Measurements from ENCODE around the gene TMEM126A. TPM values are rescaled to one million over a fixed set of nuclear protein-coding genes. Genes with fewer than 3 reads are reported as not detected.

TMEM126A gene
- total and polyA plus RNA-seq, 2 of the 13 experiments (the other 11 are each of a cell fraction or from before 2014, with no cell fraction given): 59.5 to 66.9 TPM

DNA sequence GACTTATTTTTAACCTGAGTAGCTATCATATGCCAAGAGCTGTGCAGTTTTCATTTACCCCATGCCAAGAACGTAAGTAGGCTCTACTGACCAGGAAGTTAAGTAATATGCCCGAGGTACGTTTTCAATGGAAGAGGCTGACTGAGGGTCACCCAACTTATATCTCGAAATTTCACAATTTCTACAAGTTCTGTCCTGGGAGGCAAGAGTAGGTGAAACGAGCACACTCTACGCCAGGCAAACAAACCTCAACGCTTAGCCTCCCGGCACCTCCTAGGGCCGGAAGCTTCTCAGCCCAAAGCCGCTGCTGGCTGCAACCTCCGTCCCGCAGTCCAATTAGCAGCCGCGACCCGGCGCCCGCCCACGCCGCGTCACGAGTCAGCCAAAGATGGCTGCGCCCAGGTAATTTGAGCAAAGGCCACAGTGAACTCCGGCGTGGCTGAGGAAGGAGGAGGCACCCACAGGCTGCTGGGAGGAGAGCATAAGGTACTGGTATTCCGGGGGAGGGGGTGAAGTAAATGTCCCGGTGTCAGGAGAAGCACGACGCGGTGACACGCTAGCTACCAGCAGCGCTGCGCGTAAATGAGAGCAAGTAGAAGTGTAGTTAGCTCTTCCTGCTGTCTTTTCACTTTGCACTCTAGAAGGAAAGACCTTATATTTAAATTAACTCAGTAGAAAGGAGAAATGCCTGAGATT lies at the start of gene TMEM126A (continued):
- TF ChIP-seq ZNF138 (CRISPR knock-in tag; IDR thresholded peaks at IDR 0.05; ENCODE audit: low read depth) (no peak), PPARG (CRISPR knock-in tag; conservative IDR thresholded peaks at IDR 0.05) (peak; percentile 80), ZNF616 (CRISPR knock-in tag; IDR thresholded peaks at IDR 0.05; ENCODE audit: low read depth) (0 out of 2 replicates have a peak, but pooled peaks have one; percentile 35), IKZF5 (CRISPR knock-in tag; IDR thresholded peaks at IDR 0.05) (peak; percentile 35; the same call in 1 of the 2 replicates), KDM2A (CRISPR knock-in tag; IDR thresholded peaks at IDR 0.05; ENCODE audit: borderline replicate concordance, low read depth) (peak; percentile 98), ZFX (CRISPR knock-in tag; IDR thresholded peaks at IDR 0.05; ENCODE audit: low read depth) (peak; percentile 93), SP1 (IDR thresholded peaks at IDR 0.05) (no peak), SP1 (CRISPR knock-in tag; IDR thresholded peaks at IDR 0.05) (peak; percentile 73), CC2D1A (CRISPR knock-in tag; IDR thresholded peaks at IDR 0.05) (no peak), AHR (CRISPR knock-in tag; IDR thresholded peaks at IDR 0.05) (0 out of 2 replicates have a peak, but pooled peaks have one; percentile 57), SMARCE1 (IDR thresholded peaks at IDR 0.05; ENCODE audit: borderline replicate concordance) (no peak), ZNF264 (CRISPR knock-in tag; IDR thresholded peaks at IDR 0.05) (no peak), ZNF879 (CRISPR knock-in tag; IDR thresholded peaks at IDR 0.05) (peak; percentile 70; the same call in 1 of the 2 replicates), ZNF331 (CRISPR knock-in tag; IDR thresholded peaks at IDR 0.05) (peak; percentile 53), ZNF484 (CRISPR knock-in tag; IDR thresholded peaks at IDR 0.05; ENCODE audit: borderline replicate concordance, low read depth) (no peak), SUZ12 (IDR thresholded peaks at IDR 0.05; ENCODE audit: low read depth, low read length) (no peak), MAFK (conservative IDR thresholded peaks at IDR 0.05 in 1 of 2, IDR thresholded peaks at IDR 0.05 in 1 of 2; ENCODE audit: low read length in 2 of 2) (no peak), ZNF3 (CRISPR knock-in tag; IDR thresholded peaks at IDR 0.05) (no peak), MED13 (CRISPR knock-in tag; IDR thresholded peaks at IDR 0.05) (no peak), SAP130 (CRISPR knock-in tag; IDR thresholded peaks at IDR 0.05; ENCODE audit: low read depth) (peak; percentile 89), ZNF747 (CRISPR knock-in tag; IDR thresholded peaks at IDR 0.05; ENCODE audit: borderline replicate concordance) (peak; percentile 87; the same call in 1 of the 2 replicates), RARG (CRISPR knock-in tag; IDR thresholded peaks at IDR 0.05; ENCODE audit: low read depth) (no peak), ZNF773 (CRISPR knock-in tag; IDR thresholded peaks at IDR 0.05; ENCODE audit: borderline replicate concordance) (no peak), ZNF501 (CRISPR knock-in tag; IDR thresholded peaks at IDR 0.05) (peak; percentile 87), ETV5 (CRISPR knock-in tag; IDR thresholded peaks at IDR 0.05; ENCODE audit: borderline replicate concordance) (peak; percentile 88), WIZ (CRISPR knock-in tag; IDR thresholded peaks at IDR 0.05) (peak; percentile 38; the same call in 1 of the 2 replicates), SNAPC2 (CRISPR knock-in tag; IDR thresholded peaks at IDR 0.05) (peak; percentile 77; the same call in 1 of the 2 replicates), BRF2 (CRISPR knock-in tag; IDR thresholded peaks at IDR 0.05) (no peak), HOXA5 (CRISPR knock-in tag; IDR thresholded peaks at IDR 0.05) (peak; percentile 83), ZNF333 (CRISPR knock-in tag; IDR thresholded peaks at IDR 0.05; ENCODE audit: borderline replicate concordance) (no peak)
- TF ChIP-seq, protein P1, sequence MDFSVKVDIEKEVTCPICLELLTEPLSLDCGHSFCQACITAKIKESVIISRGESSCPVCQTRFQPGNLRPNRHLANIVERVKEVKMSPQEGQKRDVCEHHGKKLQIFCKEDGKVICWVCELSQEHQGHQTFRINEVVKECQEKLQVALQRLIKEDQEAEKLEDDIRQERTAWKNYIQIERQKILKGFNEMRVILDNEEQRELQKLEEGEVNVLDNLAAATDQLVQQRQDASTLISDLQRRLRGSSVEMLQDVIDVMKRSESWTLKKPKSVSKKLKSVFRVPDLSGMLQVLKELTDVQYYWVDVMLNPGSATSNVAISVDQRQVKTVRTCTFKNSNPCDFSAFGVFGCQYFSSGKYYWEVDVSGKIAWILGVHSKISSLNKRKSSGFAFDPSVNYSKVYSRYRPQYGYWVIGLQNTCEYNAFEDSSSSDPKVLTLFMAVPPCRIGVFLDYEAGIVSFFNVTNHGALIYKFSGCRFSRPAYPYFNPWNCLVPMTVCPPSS (IDR thresholded peaks at IDR 0.05): no peak

All from HepG2 (cell line).